ENCODE measurements around the gene ARHGAP11A.

GRCh38 chr15:32674681-32675080, 59.4 kb downstream of the ARHGAP11A start:
- TF ChIP-seq ZBTB33 (IDR thresholded peaks at IDR 0.05; ENCODE audit: extremely low read depth, insufficient replicate concordance, low read length) (no peak), SIN3A (IDR thresholded peaks at IDR 0.05; ENCODE audit: low read depth) (no peak), CTCF (IDR thresholded peaks at IDR 0.05 in 2 of 3, conservative IDR thresholded peaks at IDR 0.05 in 1 of 3; ENCODE audit: borderline replicate concordance in 1 of 3, insufficient read depth in 1 of 3, low read depth in 2 of 3, low read length in 2 of 3) (no peak), SP1 (IDR thresholded peaks at IDR 0.05; ENCODE audit: low read depth) (no peak), MAX (IDR thresholded peaks at IDR 0.05) (no peak), POLR2A (IDR thresholded peaks at IDR 0.05; ENCODE audit: borderline replicate concordance, extremely low read depth, insufficient read depth, insufficient read length) (no peak), TCF7L2 (IDR thresholded peaks at IDR 0.05; ENCODE audit: borderline replicate concordance, extremely low read depth, insufficient read depth, insufficient read length) (no peak), EZH2 (IDR thresholded peaks at IDR 0.05) (no peak), JUND (IDR thresholded peaks at IDR 0.05) (no peak), ATF3 (IDR thresholded peaks at IDR 0.05) (no peak), ELF1 (IDR thresholded peaks at IDR 0.05; ENCODE audit: borderline replicate concordance, low read depth) (no peak), POLR2AphosphoS5 (IDR thresholded peaks at IDR 0.05; ENCODE audit: low read depth, low read length) (no peak), YY1 (IDR thresholded peaks at IDR 0.05; ENCODE audit: extremely low read depth, insufficient replicate concordance, low read depth, low read length) (no peak), EGR1 (IDR thresholded peaks at IDR 0.05; ENCODE audit: low read depth) (no peak)

All from HCT116 (cell line).